Activated CD4-positive, alpha-beta T cell treated with anti-CD3 and anti-CD28 coated beads for 24 hours (primary cell): ENCODE measurements around the gene FAR2.
"Not testable (repeated sequence)": the region's sequence is repeated elsewhere in the genome, so short reads cannot be mapped to it uniquely, and the experiment has no call there.

Experiments used
- DNase-seq, 2 donors: peaks; one replicate each; pipeline ENCODE4 v3.0.0-alpha.2; 2020; ENCODE audit warnings: low read depth in 2 of 2

The FAR2 gene

GRCh38 chr12:29152981-29153630, 4.0 kb downstream of the FAR2 start:
- DNase-seq: no peak

- DNase-seq: no peak
Measured at GRCh38 chr12:29155079-29155478, 6.0 kb downstream of the FAR2 start.

GRCh38 chr12:29157486-29157946, 8.4 kb downstream of the FAR2 start:
- no peak for DNase-seq

GRCh38 chr12:29158115-29158763, 9.2 kb downstream of the FAR2 start:
- DNase-seq: no peak

- DNase-seq: no peak
Measured at GRCh38 chr12:29159661-29160060, 10.6 kb downstream of the FAR2 start.

GRCh38 chr12:29160230-29160629, 11.2 kb downstream of the FAR2 start:
- no peak for DNase-seq

- DNase-seq: no peak
Measured at GRCh38 chr12:29163146-29163545, 14.1 kb downstream of the FAR2 start.

- no peak for DNase-seq
Measured at GRCh38 chr12:29164477-29165393, 15.7 kb downstream of the FAR2 start.

GRCh38 chr12:29167445-29167844, 18.4 kb downstream of the FAR2 start:
- DNase-seq: no peak

- no peak for DNase-seq
Measured at GRCh38 chr12:29167988-29168387, 18.9 kb downstream of the FAR2 start.

- not testable (repeated sequence) for DNase-seq
Measured at GRCh38 chr12:29169978-29170377, 20.9 kb downstream of the FAR2 start.

- DNase-seq: not testable (repeated sequence)
Measured at GRCh38 chr12:29170478-29171084, 21.5 kb downstream of the FAR2 start.

GRCh38 chr12:29171421-29172258, 22.6 kb downstream of the FAR2 start:
- no peak for DNase-seq

GRCh38 chr12:29176941-29177340, 27.9 kb downstream of the FAR2 start:
- no peak for DNase-seq

- DNase-seq: not testable (repeated sequence)
Measured at GRCh38 chr12:29182247-29182646, 33.2 kb downstream of the FAR2 start.

- no peak for DNase-seq
Measured at GRCh38 chr12:29187756-29188155, 38.7 kb downstream of the FAR2 start.

GRCh38 chr12:29191267-29191850, 42.3 kb downstream of the FAR2 start:
- no peak for DNase-seq

- no peak for DNase-seq
Measured at GRCh38 chr12:29198901-29199300, 49.8 kb downstream of the FAR2 start.

- no peak for DNase-seq
Measured at GRCh38 chr12:29200586-29200985, 51.5 kb downstream of the FAR2 start.

- DNase-seq: no peak
Measured at GRCh38 chr12:29201296-29201695, 52.2 kb downstream of the FAR2 start.

GRCh38 chr12:29201746-29202145, 52.7 kb downstream of the FAR2 start:
- no peak for DNase-seq
